K562 (cell line): ENCODE results near the gene MMGT1. TPM values are rescaled to one million over a fixed set of nuclear protein-coding genes. Genes with fewer than 3 reads are reported as not detected.

Experiments
- CUX1 ChIP-seq: fragments of 200-800 bp; sonication (Bioruptor generic); IDR thresholded peaks from 2 replicates; pipeline ENCODE4 v1.6.1; 2016; ENCODE audit warnings: missing genetic modification characterization, missing compliant biosample characterization
- EHMT2 ChIP-seq: fragments of 450-650 bp; IDR thresholded peaks from 2 replicates; pipeline ENCODE4 v1.6.1; 2018; ENCODE audit warnings: antibody characterized with exemption
- ESRRA ChIP-seq: fragments of 450-650 bp; IDR thresholded peaks from 2 replicates; pipeline ENCODE4 v1.6.1; 2014; ENCODE audit warnings: low read depth, mild to moderate bottlenecking, moderate library complexity, borderline replicate concordance
- HES1 ChIP-seq: fragments of 450-650 bp; IDR thresholded peaks from 2 replicates; pipeline ENCODE4 v1.6.1; 2016; ENCODE audit warnings: low read depth, mild to moderate bottlenecking, moderate library complexity
- HEY1 ChIP-seq: fragments of 250-450 bp; sonication (Bioruptor Pico); IDR thresholded peaks from 2 replicates; pipeline ENCODE4 v1.5.0; 2020; ENCODE audit warnings: mild to moderate bottlenecking, moderate library complexity, borderline replicate concordance
- HIVEP1 ChIP-seq: fragments of 250-450 bp; sonication (Bioruptor Pico); IDR thresholded peaks from 2 replicates; pipeline ENCODE4 v1.4.0; 2020; ENCODE audit warnings: mild to moderate bottlenecking
- KDM1A ChIP-seq, 2 experiments: fragments of 450-650 bp; IDR thresholded peaks; 2 replicates each; pipeline ENCODE4 v1.6.1; 2016; ENCODE audit warnings: mild to moderate bottlenecking in 2 of 2
- PTTG1 ChIP-seq: fragments of 450-650 bp; IDR thresholded peaks from 2 replicates; pipeline ENCODE4 v1.6.1; 2016; ENCODE audit warnings: low read depth, mild to moderate bottlenecking, missing genetic modification characterization, missing compliant biosample characterization
- RAD51 ChIP-seq: fragments of 450-650 bp; IDR thresholded peaks from 2 replicates; pipeline ENCODE4 v1.7.1; 2016; ENCODE audit warnings: low read depth, mild to moderate bottlenecking, borderline replicate concordance
- RNF2 ChIP-seq: sonication (generic); IDR thresholded peaks from 2 replicates; pipeline ENCODE4 v1.6.1; 2016
- TCF3 ChIP-seq: sonication (generic); formaldehyde crosslinking; IDR thresholded peaks from 2 replicates; pipeline ENCODE4 v1.4.0; 2020; ENCODE audit warnings: mild to moderate bottlenecking, missing genetic modification reagents
- VEZF1 ChIP-seq: fragments of 200-800 bp; sonication (Bioruptor generic); IDR thresholded peaks from 2 replicates; pipeline ENCODE4 v1.6.1; 2017; ENCODE audit warnings: missing genetic modification characterization, missing compliant biosample characterization
- ZFP1 ChIP-seq: fragments of 450-650 bp; formaldehyde crosslinking; IDR thresholded peaks from 2 replicates; pipeline ENCODE4 v1.4.0; 2020; ENCODE audit warnings: mild to moderate bottlenecking, mixed read lengths
- ZNF175 ChIP-seq: fragments of 200-800 bp; sonication (Bioruptor generic); IDR thresholded peaks from 2 replicates; pipeline ENCODE4 v1.6.1; 2016; ENCODE audit warnings: low read depth, mild to moderate bottlenecking, missing genetic modification characterization, missing compliant biosample characterization
- ZNF280B ChIP-seq: fragments of 250-450 bp; sonication (Bioruptor Pico); IDR thresholded peaks from 2 replicates; pipeline ENCODE4 v1.5.1; 2021; ENCODE audit warnings: mild to moderate bottlenecking
- ZNF395 ChIP-seq: fragments of 200-800 bp; sonication (Bioruptor generic); IDR thresholded peaks from 2 replicates; pipeline ENCODE4 v1.6.1; 2017; ENCODE audit warnings: missing genetic modification characterization, missing compliant biosample characterization
- ZNF589 ChIP-seq: fragments of 200-800 bp; sonication (Bioruptor generic); IDR thresholded peaks from 2 replicates; pipeline ENCODE4 v1.6.1; 2016; ENCODE audit warnings: low read depth, missing genetic modification characterization, missing compliant biosample characterization
- polyA plus RNA-seq, 8 experiments: library from polyadenylated mRNA; depleted of rRNA in 4 of 8; stranded (reverse) in 5 of 8; unstranded in 3 of 8; fragments of >200 nt; fragmentation: Nextera tagmentation in 2 of 8; fragmentation: Illumina TruSeq in 1 of 8; extraction: Ambion mirVana in 2 of 8; extraction: Trizol in 1 of 8; gene quantifications; 2 replicates each; pipeline versions ENCODE4 v1.2.1 to v1.2.3, GENCODE V29; 2011 to 2014; ENCODE audit warnings: inconsistent platforms in 1 of 8, missing spikeins in 1 of 8
- total RNA-seq, 7 experiments: library from RNA; depleted of rRNA in 6 of 7; stranded (reverse); fragments of >200 nt in 6 of 7; fragmentation: Illumina TruSeq in 2 of 7; extraction: Trizol in 2 of 7; gene quantifications; 2 replicates each; pipeline versions ENCODE4 v1.2.1 to v1.2.3, GENCODE V29; 2011 to 2021; ENCODE audit warnings: low replicate concordance in 1 of 7

MMGT1 gene
- total and polyA plus RNA-seq, 9 of the 15 experiments (the other 6 are each of a cell fraction or from before 2014, with no cell fraction given), result 11.3 to 25.4 (median 22.5) TPM

GRCh38 chrX:135914404-135914803 lies 59.4 kb downstream of the MMGT1 start (continued):
- 0 out of 2 replicates have a peak, but pooled peaks have one; percentile 18 for TF ChIP-seq CUX1 (CRISPR knock-in tag)
- no peak for TF ChIP-seq PTTG1 (tag)
- peak; percentile 24; the same call in 1 of the 2 replicates for TF ChIP-seq RAD51
- peak; percentile 93 for TF ChIP-seq ZNF395
- TF ChIP-seq EHMT2, result no peak
- TF ChIP-seq HES1, result peak; percentile 93
- TF ChIP-seq ZNF175, result peak; percentile 53; the same call in 1 of the 2 replicates
- TF ChIP-seq VEZF1 (CRISPR knock-in tag), result peak; percentile 26; the same call in 1 of the 2 replicates
- TF ChIP-seq HIVEP1 (CRISPR knock-in tag), result 0 out of 2 replicates have a peak, but pooled peaks have one; percentile 9
- TF ChIP-seq KDM1A (IDR thresholded peaks at IDR 0.05), result peak; percentile 89 to 94
- TF ChIP-seq HEY1, result 0 out of 2 replicates have a peak, but pooled peaks have one; percentile 46
- TF ChIP-seq ESRRA, result no peak
- TF ChIP-seq ZFP1, result no peak
- TF ChIP-seq ZNF589 (CRISPR knock-in tag), result peak; percentile 90
- no peak for TF ChIP-seq ZNF280B (CRISPR knock-in tag)
- peak; percentile 99 for TF ChIP-seq TCF3
- TF ChIP-seq RNF2, result peak; percentile 31; the same call in 1 of the 2 replicates
